Nucleus accumbens (tissue), 56 donors: ENCODE data around the gene TMX3.

Experiments
- DNase-seq, 56 donors: peaks; one replicate each; lab custom pipeline; 2025; lab: John Stamatoyannopoulos, UW

The TMX3 gene, protein sequence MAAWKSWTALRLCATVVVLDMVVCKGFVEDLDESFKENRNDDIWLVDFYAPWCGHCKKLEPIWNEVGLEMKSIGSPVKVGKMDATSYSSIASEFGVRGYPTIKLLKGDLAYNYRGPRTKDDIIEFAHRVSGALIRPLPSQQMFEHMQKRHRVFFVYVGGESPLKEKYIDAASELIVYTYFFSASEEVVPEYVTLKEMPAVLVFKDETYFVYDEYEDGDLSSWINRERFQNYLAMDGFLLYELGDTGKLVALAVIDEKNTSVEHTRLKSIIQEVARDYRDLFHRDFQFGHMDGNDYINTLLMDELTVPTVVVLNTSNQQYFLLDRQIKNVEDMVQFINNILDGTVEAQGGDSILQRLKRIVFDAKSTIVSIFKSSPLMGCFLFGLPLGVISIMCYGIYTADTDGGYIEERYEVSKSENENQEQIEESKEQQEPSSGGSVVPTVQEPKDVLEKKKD

DNA sequence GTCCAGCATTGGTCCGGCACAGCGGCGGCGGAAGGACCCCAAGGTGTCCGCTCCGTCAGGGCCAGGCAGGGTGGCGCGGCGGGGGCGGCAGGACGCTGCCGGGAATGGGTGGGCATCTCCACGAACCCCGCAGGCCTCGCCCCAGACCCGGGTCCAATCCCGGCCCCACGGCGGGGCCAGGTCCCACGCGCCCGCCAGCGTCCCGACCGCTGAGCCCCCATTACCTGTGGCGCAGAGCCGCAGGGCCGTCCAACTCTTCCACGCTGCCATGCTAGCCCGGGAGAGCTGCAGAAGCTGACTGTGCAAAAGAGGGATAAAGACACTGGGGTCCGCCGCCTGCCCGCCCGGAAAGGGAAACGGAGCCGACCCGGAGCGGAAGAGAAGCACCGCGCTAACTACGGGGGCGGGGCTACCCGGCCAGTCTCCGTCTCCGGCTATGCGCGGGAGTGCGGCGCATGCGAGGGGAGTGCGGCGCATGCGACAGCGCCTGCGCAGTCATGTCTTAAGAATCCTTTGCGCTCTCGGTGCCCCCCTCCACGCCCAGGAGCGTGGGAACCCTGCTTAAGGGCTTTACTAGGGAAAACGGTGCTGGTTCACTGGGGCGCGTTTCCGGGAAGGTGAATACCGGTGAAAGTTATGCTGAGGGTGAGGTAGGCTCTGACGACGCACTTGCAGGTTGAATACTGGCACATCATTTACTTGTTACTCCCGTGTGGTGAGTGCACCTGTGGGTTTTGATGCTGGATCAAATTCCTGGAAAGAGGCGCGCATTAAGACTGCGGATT is at the start of gene TMX3:
TSS of gene TMX3 (minus strand) at position 397 of the 785 bp plus-strand sequence. CDS start at position 270, 127 bp downstream.
- DNase-seq = peak; percentile 20 to 92 (median 82)

DNA sequence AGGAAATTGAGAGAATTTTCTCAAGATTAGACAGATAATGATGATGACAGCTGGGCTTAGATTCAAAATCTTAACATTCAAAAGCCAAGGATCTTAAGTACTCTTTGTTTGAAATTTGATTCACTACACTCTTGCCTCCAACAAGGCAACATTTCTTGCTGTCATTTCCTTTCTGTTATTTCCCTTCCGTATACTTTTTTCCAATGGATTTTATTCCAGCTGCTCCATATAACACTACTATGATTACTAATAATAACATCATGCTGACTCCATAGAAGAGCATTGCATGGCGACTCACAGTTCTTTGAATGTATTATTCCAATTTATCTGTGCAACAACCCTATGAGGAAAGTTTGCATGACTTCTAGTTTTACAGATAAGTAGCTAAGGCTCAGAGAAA is 49.1 kb upstream of the TMX3 start:
- no peak for DNase-seq

DNA sequence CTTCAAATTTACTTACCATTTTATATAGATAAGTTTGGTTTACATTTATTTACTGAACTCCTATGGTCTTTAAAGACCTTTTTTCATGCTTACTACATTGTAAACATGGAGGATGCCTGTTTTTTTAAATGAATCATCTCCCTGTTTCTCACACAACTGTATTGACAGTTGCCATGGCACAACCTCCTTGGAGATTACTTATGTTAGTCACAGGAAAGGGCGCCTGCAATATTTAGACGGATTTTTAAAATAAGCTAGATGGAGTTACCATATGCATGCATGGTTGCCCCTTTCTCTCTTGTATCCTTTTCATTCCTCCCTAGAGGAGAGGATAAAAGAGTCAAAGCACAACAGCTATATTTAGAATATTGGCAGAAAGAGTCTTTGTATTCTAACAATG is 48.2 kb upstream of the TMX3 start:
- no peak for DNase-seq

- no peak for DNase-seq
These were observed 44.4 kb upstream of the TMX3 start for GRCh38 chr18:68759308-68759707.

GRCh38 chr18:68757126-68757525 is 42.2 kb upstream of the TMX3 start:
- DNase-seq = no peak

GRCh38 chr18:68742206-68742605 is 27.3 kb upstream of the TMX3 start:
- no peak for DNase-seq

DNA sequence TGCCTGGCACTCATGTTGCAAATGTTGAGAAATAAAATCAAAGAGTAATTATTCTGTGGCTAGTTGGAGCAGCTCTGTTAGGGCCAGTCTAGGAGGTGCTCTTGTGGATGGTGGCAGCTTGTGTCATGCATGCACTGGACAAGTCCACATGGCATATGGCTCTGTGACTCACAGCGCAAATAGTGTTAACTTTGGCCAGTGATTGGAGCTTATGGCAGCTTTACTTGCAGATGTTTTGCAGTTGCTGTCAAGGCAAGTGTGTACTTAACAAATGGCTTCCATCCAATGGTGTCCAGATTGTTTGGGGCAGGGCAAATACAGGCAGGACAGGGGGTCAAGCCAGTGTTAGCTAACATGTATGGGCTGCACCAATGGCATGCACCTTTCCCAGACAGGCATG is 26.1 kb upstream of the TMX3 start:
- DNase-seq = no peak

DNA sequence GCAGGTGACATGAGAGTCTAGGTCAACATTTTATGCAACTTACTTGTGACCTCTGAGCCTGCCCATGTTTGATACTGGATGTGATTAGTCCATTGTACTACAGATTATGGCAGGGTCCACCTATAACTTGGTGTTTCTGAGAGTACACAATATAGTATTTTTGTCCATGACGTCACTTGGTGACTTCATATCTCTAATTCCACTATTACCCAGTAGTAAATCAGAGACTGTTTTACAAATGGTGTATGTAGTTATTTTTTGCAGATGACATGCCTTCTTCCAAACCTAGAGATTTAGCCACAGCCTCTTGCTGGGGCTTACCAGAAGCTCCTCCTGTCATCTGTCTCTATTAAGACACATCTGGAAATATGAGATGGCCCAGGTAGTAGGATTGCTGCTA is 24.6 kb upstream of the TMX3 start:
- DNase-seq = no peak

DNA sequence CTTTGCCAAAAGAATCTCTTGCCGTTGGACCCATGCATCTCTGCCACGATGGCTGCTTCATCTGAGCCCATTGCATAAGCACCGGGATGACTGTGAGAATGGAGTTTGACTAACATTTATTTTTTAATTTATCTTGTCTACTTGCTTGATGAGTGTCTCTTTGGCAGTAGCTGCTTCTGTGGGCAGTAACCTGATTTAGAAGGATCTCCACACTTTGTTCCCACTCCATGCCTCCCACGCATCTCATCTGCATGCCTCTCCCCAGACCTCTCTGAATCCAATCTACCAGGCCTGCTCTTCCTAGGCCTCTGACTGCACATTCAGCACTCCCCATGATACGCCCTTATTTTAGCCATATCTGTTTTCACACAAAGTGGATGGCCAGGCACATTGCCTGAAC is 23.7 kb upstream of the TMX3 start:
- no peak for DNase-seq

GRCh38 chr18:68735483-68736343 is 20.8 kb upstream of the TMX3 start:
- peak in 2 of 56 donors; percentile 7 to 9 for DNase-seq

GRCh38 chr18:68734308-68734707 is 19.4 kb upstream of the TMX3 start:
- no peak for DNase-seq

- no peak for DNase-seq
These were observed 18.8 kb upstream of the TMX3 start for GRCh38 chr18:68733707-68734106.

DNA sequence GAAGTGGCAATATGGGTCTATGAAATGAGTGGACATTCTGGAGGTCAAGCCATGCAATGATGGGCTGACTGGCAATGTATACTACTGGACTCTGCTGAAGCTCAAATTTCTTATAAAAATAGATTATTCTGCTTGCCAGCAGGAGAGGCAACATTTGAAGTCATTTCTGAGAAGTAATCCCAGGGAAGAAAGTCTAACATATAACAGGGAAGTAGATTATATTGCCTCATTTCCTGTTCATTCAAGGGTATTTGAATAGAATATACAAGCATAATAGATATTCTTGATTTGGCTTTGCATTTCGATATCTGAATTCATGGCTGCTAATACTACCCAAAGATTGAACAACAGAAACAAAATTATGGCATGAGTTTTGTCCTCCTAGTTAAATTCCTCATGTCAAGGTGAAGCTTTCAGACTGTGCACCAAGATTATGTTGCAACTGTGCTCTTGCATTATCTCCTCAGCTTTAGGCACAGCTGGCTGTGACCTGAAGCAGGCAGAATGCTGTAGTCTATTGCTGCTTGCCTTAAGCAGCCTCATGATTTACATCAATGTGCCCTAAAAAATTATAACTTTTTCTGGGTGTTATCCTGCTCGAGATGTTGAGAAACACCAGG is 13.3 kb upstream of the TMX3 start:
- no peak for DNase-seq

DNA sequence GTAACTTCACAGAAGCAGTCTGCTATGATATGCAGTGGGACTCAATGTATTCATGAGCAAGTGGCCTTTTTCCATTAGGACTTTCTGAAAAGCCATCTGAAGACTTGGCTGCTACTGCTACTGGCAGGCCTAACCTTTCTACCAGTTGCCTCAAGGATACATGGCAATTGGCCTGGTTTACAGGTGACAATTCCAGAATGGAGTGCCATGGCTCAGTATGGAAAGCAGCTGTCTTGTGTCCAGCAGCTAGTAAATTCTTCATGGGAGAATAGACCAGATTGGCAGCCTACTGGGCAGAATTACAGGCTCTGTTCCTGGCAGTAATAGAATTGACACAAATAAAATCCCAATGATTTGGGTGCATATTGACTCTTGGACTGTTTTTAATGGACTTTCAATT is 12.6 kb upstream of the TMX3 start:
- no peak for DNase-seq

- DNase-seq = peak in 5 of 56 donors; percentile 2 to 9 (median 6)
These were observed 10.4 kb upstream of the TMX3 start for GRCh38 chr18:68725346-68725745.

DNA sequence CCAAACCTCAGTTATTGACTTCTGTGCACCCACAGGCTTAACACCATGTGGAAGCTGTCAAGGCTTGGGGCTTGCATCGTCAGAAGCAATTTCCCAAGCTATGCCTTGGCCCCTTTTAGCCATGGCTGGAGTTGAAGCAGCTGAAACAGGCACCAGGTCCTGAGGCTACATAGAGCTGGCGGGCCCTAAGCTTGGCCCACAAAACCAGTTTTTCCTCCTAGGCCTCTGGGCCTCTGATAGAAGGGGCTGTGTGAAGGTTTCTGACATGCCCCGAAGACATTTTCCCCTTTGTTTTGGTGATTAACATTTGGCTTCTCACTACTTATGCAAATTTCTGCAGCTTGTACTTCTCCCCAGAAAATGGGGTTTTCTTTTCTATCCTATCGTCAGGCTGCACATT is 9.1 kb upstream of the TMX3 start:
- DNase-seq = no peak

DNA sequence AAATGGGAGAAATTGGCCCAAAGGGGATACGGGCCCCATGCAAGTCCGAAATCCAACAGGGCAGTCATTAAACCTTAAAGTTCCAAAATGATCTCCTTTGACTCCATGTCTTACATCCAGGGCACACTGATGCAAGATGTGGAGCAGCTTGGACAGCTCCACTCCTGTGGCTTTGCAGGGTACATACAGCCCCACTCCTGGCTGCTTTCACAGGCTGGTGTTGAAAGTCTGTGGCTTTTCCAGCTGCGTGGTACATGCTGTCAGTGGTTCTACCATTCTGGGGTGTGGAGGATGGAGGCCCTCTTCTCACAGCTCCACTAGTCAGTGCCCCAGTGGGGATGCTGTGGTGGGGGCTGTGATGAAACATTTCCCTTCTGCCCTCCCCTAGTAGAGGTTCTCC is 8.6 kb upstream of the TMX3 start:
- no peak for DNase-seq

GRCh38 chr18:68722821-68723220 is 7.9 kb upstream of the TMX3 start:
- DNase-seq = no peak

DNA sequence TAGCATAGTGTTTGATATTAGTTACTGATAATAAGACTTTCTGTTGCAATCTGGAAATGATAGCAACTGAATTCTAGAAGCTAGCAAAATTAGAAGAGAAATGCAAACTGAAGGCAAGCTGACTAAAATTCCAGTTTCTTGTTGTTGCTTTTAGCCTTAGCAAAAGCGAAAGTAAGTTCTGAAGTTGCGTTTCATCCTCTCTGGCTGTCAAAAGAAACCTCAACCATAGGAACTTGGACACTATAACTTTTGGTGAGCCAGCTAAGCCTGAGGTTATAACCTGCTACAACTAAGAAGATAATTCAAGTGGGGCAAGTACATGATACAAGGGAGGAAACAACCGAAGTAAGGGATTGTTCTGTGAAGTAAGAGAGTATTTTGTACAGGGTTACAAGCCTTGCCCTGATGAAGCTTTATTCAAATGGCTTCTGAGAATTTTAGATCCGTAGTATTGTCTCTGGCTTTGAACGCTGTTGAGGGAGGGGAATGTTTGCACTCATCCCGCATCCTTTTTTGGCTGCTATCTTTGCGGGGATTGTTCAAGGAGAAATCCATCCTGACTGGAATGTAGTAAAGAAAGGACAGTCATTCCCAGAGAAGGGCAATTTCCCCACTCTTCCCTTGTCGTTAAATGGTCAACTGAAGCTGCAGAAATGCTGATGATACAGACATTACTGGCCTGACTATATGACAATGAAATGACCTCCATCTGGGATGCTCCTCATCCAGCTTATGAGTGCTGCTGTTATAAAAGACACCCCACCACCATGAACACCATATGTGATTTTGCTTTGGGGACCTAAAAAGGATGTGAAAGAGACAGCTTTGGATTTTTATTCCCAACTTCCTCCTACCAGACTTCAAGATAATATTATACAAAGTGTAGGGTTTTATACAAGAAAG is 7.0 kb upstream of the TMX3 start:
- DNase-seq = no peak
